BE2C (cell line): ENCODE measurements around the gene NTRK2.

Experiments
- DNase-seq: peaks from one replicate; pipeline ENCODE4 v3.0.0-alpha.2; 2020
- H3K27me3 ChIP-seq: fragments of 250-450 bp; sonication (Bioruptor Pico); 2 replicates; pipeline ENCODE4 v1.5.1; 2020; ENCODE audit warnings: mild to moderate bottlenecking
- H3K36me3 ChIP-seq: fragments of 250-450 bp; sonication (Bioruptor Pico); 2 replicates; pipeline ENCODE4 v1.5.1; 2020; ENCODE audit warnings: mild to moderate bottlenecking
- H3K4me1 ChIP-seq: fragments of 250-450 bp; sonication (Bioruptor Pico); 2 replicates; pipeline ENCODE4 v1.5.1; 2020
- H3K4me3 ChIP-seq: 2 replicates; pipeline ENCODE4 v1.5.1; 2011; ENCODE audit warnings: low read depth, low read length
- H3K9me3 ChIP-seq: fragments of 250-450 bp; sonication (Bioruptor Pico); 2 replicates; pipeline ENCODE4 v1.5.1; 2020
- TF ChIP-seq, protein P1 (sequence below): IDR thresholded peaks from 2 replicates; pipeline ENCODE4 v1.5.1; 2012; ENCODE audit warnings: mild to moderate bottlenecking, low read depth, low read length

NTRK2 gene

DNA sequence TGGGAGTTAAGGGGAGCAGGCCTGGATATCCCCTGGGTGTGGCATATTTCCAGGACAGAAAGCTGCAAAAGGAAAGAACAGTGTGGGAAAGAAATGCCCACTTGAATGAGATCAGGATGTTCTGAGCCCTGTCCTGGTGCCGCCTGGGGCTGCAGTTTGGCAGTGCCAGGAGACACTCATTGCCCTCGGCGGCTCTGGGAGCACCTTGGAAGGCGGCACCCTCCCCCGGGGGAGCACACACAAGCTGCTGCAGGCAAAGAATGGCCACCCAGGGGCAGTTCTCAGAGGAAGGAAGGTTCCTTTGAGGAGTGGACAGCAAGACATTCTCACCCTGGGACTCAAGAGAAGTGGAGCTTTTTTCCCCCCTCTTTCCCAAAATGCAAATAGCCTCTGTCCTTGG, 305.3 kb downstream of the NTRK2 start:
- H3K27me3 ChIP-seq, result no peaks in the 10 kb centered on the region
- H3K4me3 ChIP-seq, result no peak overlapping the region
- H3K9me3 ChIP-seq, result no peaks in the 10 kb centered on the region
- no peaks in the 10 kb centered on the region for H3K36me3 ChIP-seq
- H3K4me1 ChIP-seq, result no peaks in the 10 kb centered on the region
- no peak for DNase-seq
- TF ChIP-seq, protein P1, sequence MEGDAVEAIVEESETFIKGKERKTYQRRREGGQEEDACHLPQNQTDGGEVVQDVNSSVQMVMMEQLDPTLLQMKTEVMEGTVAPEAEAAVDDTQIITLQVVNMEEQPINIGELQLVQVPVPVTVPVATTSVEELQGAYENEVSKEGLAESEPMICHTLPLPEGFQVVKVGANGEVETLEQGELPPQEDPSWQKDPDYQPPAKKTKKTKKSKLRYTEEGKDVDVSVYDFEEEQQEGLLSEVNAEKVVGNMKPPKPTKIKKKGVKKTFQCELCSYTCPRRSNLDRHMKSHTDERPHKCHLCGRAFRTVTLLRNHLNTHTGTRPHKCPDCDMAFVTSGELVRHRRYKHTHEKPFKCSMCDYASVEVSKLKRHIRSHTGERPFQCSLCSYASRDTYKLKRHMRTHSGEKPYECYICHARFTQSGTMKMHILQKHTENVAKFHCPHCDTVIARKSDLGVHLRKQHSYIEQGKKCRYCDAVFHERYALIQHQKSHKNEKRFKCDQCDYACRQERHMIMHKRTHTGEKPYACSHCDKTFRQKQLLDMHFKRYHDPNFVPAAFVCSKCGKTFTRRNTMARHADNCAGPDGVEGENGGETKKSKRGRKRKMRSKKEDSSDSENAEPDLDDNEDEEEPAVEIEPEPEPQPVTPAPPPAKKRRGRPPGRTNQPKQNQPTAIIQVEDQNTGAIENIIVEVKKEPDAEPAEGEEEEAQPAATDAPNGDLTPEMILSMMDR, result no peak

DNA sequence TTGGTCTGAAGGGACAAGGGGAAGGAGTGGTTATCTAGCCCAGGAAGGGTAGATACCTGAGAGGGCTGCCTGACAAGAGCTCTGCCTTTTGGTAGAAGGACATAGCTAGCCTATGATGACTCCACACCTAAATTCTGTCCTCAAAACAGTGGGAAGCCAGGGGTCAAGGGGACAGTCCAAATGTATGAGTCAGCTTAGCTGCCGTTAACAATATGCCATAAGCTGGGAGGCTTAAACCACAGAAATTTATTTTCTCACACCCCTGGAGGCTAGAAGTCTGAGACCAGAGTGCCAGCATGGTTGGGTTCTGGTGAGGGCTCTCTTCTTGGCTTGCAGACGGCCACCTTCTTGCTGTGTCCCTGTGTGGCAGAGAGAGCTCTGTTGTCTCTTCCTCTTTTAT, 306.4 kb downstream of the NTRK2 start:
- no peak for DNase-seq
- H3K4me1 ChIP-seq, result no peaks in the 10 kb centered on the region
- no peaks in the 10 kb centered on the region for H3K27me3 ChIP-seq
- no peaks in the 10 kb centered on the region for H3K36me3 ChIP-seq
- no peaks in the 10 kb centered on the region for H3K9me3 ChIP-seq
- TF ChIP-seq, protein P1, result no peak
- no peak overlapping the region for H3K4me3 ChIP-seq

DNA sequence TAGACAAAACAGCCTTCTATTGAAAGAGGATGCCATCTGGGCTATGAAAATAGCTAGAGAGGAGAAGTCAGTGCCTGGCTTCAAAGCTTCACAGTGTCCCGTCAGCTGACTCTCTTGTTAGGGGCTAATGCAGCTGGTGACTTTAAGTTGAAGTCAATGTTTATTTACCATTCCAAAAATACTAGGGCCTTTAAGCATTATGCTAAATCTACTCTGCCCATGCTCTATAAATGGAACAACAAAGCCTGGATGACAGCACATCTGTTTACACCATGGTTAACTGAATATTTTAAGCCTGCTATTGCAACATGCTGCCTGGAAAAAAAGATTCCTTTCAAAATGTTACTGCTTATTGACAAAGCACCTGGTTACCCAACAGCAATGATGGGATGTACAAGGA, 309.1 kb downstream of the NTRK2 start:
- no peak for DNase-seq
- H3K4me3 ChIP-seq, result no peak overlapping the region
- TF ChIP-seq, protein P1, result no peak
- no peaks in the 10 kb centered on the region for H3K9me3 ChIP-seq
- no peaks in the 10 kb centered on the region for H3K4me1 ChIP-seq
- H3K27me3 ChIP-seq, result no peaks in the 10 kb centered on the region; the same call in 1 of the 2 replicates
- H3K36me3 ChIP-seq, result no peaks in the 10 kb centered on the region

DNA sequence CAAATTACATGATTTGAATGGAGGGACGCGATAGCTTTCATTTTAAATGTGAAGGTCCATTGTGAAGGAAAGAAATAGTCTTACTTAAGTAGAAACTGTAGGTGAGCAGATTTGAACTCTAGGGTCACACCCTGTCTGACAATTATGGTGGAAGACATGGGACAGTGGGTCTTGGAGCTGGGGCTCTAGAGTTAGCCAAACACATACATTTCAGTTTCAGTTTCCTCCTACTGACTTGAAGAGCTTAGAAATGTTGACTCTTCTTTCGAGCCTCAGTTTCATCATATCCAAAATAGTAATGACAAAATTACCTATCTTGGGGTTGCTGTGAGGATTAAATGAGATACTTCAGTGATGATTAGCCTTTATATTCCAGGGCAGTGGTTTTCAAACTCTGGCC, 314.2 kb downstream of the NTRK2 start:
- Histone ChIP-seq H3K4me1 (no peaks in the 10 kb centered on the region), H3K27me3 (no peaks in the 10 kb centered on the region; the same call in 1 of the 2 replicates), H3K36me3 (no peaks in the 10 kb centered on the region), H3K9me3 (no peaks in the 10 kb centered on the region), H3K4me3 (no peak overlapping the region)
- DNase-seq, result no peak
- TF ChIP-seq, protein P1, result no peak

DNA sequence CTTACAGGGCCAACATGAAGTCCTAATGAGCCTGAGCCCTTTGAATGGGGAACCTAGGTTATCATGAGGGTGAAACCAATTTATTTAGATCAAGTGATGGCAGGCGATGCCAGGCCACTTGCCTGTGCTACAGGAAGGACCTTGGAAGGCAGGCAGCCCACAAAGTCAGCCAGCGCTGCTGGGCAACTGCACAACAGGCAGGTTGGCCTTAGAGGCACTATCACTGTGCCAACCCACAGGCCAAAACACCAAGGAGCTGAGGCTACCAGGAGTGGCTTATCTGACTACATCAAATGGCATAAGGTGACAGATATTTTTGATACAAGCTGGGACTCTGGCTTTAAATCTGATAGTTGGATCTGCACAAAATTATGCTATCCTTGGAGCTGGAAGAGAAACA, 319.1 kb downstream of the NTRK2 start:
- Histone ChIP-seq H3K36me3 (no peaks in the 10 kb centered on the region), H3K4me3 (no peak overlapping the region), H3K4me1 (no peaks in the 10 kb centered on the region), H3K27me3 (no peaks in the 10 kb centered on the region), H3K9me3 (no peaks in the 10 kb centered on the region)
- TF ChIP-seq, protein P1, result no peak
- no peak for DNase-seq

DNA sequence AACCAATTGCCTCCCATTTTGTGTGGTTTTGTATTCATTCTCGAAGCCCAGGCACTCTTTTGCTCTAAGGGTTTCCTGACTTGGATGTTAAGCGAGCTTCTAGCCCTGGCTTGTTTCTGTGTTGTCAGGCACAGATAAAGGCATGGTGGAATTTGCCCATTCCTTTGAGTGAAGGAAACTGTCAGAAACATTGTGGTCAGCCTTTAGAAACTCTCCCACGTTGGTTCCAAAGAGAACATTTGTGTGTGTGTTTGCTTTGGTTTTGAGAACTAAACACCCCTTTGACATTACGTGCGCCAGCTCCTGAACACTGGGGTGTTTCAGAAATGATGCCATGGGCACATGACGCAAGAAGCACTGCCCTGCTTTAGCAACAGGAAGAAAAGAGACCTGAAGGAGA, 320.9 kb downstream of the NTRK2 start:
- H3K4me1 ChIP-seq, result no peaks in the 10 kb centered on the region
- no peak for DNase-seq
- TF ChIP-seq, protein P1, result no peak
- no peaks in the 10 kb centered on the region for H3K36me3 ChIP-seq
- H3K27me3 ChIP-seq, result no peaks in the 10 kb centered on the region
- no peak overlapping the region for H3K4me3 ChIP-seq
- H3K9me3 ChIP-seq, result no peaks in the 10 kb centered on the region
